Measurements from ENCODE around the gene CHST11. TPM values are rescaled to one million over a fixed set of nuclear protein-coding genes. Genes with fewer than 3 reads are reported as not detected.

CHST11 gene
- total RNA-seq, 2 experiments from 2014 or later, result 53.4 to 53.6 TPM

DNA sequence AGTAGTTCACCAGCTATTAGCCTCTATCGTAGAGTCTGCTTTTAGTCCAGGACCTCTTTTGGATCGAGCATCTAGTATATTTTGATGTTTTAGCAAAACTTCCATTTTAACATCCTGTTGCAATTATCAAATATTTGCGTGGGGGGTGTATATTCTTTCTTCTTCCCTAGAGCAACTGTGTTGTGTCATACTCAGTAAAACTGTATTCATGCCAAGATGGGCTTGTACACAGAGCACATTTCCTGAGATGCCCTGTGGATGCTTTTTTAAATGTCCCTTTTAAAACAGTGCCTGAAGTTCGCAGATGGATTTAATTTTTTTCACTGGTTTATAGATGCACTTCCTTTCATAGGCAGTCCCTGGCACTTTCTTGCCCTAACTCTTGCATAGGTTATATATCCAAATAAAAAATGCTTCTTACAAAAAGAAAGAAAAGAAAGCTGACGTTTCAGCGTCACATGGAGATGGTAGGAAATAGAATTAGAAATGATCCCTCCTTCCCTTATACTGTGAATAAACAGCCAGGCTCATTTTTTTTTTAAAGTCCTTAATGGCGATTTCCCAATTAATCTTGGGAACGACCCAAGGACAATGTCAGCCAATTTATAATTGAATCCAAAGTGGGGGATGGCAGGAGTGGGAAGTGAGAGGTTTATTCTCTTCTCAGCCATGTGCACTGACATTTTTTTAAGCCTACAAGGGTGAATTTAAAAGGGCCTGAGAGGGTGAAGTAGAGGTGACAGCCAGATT is 254.4 kb downstream of the CHST11 start:
- no peak overlapping the region for H3K4me3 Mint-ChIP-seq
- no peaks in the 10 kb centered on the region for H3K9me3 ChIP-seq (ENCODE audit: control insufficient read depth in 1 of 2, insufficient read depth in 1 of 2, low read length in 2 of 2)
- no peaks in the 10 kb centered on the region for H3K27me3 Mint-ChIP-seq
- POLR2A ChIA-PET, result no interaction called here
- no peaks in the 10 kb centered on the region for H3K36me3 Mint-ChIP-seq (ENCODE audit: low read depth)
- ATAC-seq (ENCODE audit: poor library complexity) (no peak), DNase-seq (no peak)
- TF ChIP-seq, protein P1, sequence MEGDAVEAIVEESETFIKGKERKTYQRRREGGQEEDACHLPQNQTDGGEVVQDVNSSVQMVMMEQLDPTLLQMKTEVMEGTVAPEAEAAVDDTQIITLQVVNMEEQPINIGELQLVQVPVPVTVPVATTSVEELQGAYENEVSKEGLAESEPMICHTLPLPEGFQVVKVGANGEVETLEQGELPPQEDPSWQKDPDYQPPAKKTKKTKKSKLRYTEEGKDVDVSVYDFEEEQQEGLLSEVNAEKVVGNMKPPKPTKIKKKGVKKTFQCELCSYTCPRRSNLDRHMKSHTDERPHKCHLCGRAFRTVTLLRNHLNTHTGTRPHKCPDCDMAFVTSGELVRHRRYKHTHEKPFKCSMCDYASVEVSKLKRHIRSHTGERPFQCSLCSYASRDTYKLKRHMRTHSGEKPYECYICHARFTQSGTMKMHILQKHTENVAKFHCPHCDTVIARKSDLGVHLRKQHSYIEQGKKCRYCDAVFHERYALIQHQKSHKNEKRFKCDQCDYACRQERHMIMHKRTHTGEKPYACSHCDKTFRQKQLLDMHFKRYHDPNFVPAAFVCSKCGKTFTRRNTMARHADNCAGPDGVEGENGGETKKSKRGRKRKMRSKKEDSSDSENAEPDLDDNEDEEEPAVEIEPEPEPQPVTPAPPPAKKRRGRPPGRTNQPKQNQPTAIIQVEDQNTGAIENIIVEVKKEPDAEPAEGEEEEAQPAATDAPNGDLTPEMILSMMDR (IDR thresholded peaks at IDR 0.05), result no peak
- peak overlapping the region; percentile 55 for H3K27ac Mint-ChIP-seq
- CTCF ChIA-PET, result no interaction called here
- H3K4me1 ChIP-seq (ENCODE audit: insufficient read depth, low read length), result peaks cover 15% of the 10 kb centered on the region
- no peaks in the 10 kb centered on the region for H3K9me3 Mint-ChIP-seq
- H3K4me1 Mint-ChIP-seq (ENCODE audit: low read depth), result peaks cover 42% of the 10 kb centered on the region
- no peak overlapping the region for H3K27ac ChIP-seq (ENCODE audit: low read depth in 1 of 2, low read length in 2 of 2)
- no peak overlapping the region for H3K4me3 ChIP-seq (ENCODE audit: low read length)
- H3K36me3 ChIP-seq (ENCODE audit: insufficient read depth, low read length), result peaks cover 4% of the 10 kb centered on the region
- intact Hi-C loops (cut with DNase I, micrococcal nuclease), result loop anchor here in 1 of 2 experiments (5.0 kb wide), 1 partner anchor 254 kb away; the partner anchor contains the start of gene CHST11
- no peaks in the 10 kb centered on the region for H3K27me3 ChIP-seq (ENCODE audit: control insufficient read depth in 1 of 2, insufficient read depth in 2 of 2, low read length in 2 of 2)

DNA sequence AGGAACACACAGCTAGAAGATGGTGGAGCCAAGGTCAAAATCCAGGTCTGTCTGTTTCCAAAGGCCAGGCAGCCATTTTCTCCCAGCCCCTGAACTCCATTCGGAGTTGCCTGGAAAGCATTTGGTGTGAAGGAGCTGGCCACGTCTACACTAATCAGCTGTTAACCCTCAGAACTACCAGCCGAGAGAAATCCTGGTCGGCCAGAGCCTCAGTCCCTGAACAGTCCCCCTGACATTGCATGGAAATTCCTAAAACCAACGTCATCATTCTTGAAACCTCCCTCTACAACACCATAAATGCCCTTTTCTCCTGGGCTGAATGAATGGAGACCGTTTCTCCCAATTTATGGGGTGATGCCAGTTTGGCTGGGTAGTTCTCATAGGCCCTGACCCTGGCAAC is 255.7 kb downstream of the CHST11 start:
- DNase-seq, result no peak
- no peaks in the 10 kb centered on the region for H3K9me3 Mint-ChIP-seq
- Histone ChIP-seq H3K36me3 (ENCODE audit: insufficient read depth, low read length) (peaks cover 4% of the 10 kb centered on the region), H3K4me3 (ENCODE audit: low read length) (no peak overlapping the region), H3K27ac (ENCODE audit: low read depth in 1 of 2, low read length in 2 of 2) (no peak overlapping the region), H3K4me1 (ENCODE audit: insufficient read depth, low read length) (peaks cover 15% of the 10 kb centered on the region), H3K27me3 (ENCODE audit: control insufficient read depth in 1 of 2, insufficient read depth in 2 of 2, low read length in 2 of 2) (no peaks in the 10 kb centered on the region), H3K9me3 (ENCODE audit: control insufficient read depth in 1 of 2, insufficient read depth in 1 of 2, low read length in 2 of 2) (no peaks in the 10 kb centered on the region)
- intact Hi-C loops (cut with DNase I, micrococcal nuclease), result loop anchor here in 1 of 2 experiments (5.0 kb wide), 1 partner anchor 255 kb away; the partner anchor contains the start of gene CHST11
- H3K4me1 Mint-ChIP-seq (ENCODE audit: low read depth), result peaks cover 49% of the 10 kb centered on the region
- H3K27me3 Mint-ChIP-seq, result no peaks in the 10 kb centered on the region
- POLR2A ChIA-PET, result interaction anchor here (1.3 kb wide), 1 partner anchor 8 kb away, joined by 3 read pairs; no protein-coding TSS in a partner anchor
- CTCF ChIA-PET, result interaction anchor here (1.1 kb wide), 1 partner anchor 78 kb away, joined by 3 read pairs; no protein-coding TSS in a partner anchor
- H3K36me3 Mint-ChIP-seq (ENCODE audit: low read depth), result no peaks in the 10 kb centered on the region
- H3K4me3 Mint-ChIP-seq, result no peak overlapping the region
- ATAC-seq (ENCODE audit: poor library complexity), result no peak
- TF ChIP-seq, protein P1 (IDR thresholded peaks at IDR 0.05), result no peak
- peak overlapping the region; percentile 74 for H3K27ac Mint-ChIP-seq

DNA sequence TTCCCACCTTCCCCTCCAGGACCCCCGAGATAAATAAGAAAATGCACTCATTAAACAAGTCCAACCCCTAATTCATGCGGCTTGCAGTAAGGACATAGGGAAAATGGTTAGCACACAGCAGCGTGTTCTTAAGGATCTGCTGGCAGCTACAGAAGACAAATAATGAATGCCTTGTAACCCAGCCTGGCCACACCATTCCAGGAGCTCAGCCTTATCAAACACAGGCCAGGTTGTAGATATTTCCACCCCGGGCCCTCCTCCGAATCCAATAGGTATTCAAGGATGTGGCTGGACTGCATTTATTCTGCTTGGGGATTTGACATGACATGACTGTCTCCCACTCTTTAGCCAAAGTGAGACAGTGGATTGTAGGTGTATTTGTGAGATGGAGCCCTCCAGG is 256.2 kb downstream of the CHST11 start:
- no peaks in the 10 kb centered on the region for H3K9me3 Mint-ChIP-seq
- peak overlapping the region; percentile 74 for H3K27ac Mint-ChIP-seq
- POLR2A ChIA-PET, result interaction anchor here (1.3 kb wide), 1 partner anchor 8 kb away, joined by 3 read pairs; no protein-coding TSS in a partner anchor
- Histone ChIP-seq H3K36me3 (ENCODE audit: insufficient read depth, low read length) (peaks cover 4% of the 10 kb centered on the region), H3K27ac (ENCODE audit: low read depth in 1 of 2, low read length in 2 of 2) (no peak overlapping the region), H3K27me3 (ENCODE audit: control insufficient read depth in 1 of 2, insufficient read depth in 2 of 2, low read length in 2 of 2) (no peaks in the 10 kb centered on the region), H3K4me3 (ENCODE audit: low read length) (no peak overlapping the region), H3K9me3 (ENCODE audit: control insufficient read depth in 1 of 2, insufficient read depth in 1 of 2, low read length in 2 of 2) (no peaks in the 10 kb centered on the region), H3K4me1 (ENCODE audit: insufficient read depth, low read length) (peaks cover 15% of the 10 kb centered on the region)
- CTCF ChIA-PET, result interaction anchor here (0.6 to 1.1 kb wide), 2 partner anchors 78 to 271 kb away, joined by 3 read pairs; no protein-coding TSS in a partner anchor
- peaks cover 49% of the 10 kb centered on the region for H3K4me1 Mint-ChIP-seq (ENCODE audit: low read depth)
- TF ChIP-seq, protein P1 (IDR thresholded peaks at IDR 0.05), result no peak
- H3K36me3 Mint-ChIP-seq (ENCODE audit: low read depth), result no peaks in the 10 kb centered on the region
- ATAC-seq (ENCODE audit: poor library complexity), result no peak
- H3K4me3 Mint-ChIP-seq, result no peak overlapping the region
- no peak for DNase-seq
- H3K27me3 Mint-ChIP-seq, result no peaks in the 10 kb centered on the region
- intact Hi-C loops (cut with DNase I, micrococcal nuclease), result loop anchor here in 1 of 2 experiments (5.0 kb wide), 1 partner anchor 256 kb away; the partner anchor contains the start of gene CHST11

Data from CD4-positive, alpha-beta T cell (primary cell).